Measurements from ENCODE around the gene PLCH1. TPM values are rescaled to one million over a fixed set of nuclear protein-coding genes. Genes with fewer than 3 reads are reported as not detected.

Gene PLCH1
- total RNA-seq, 1 experiment from 2014 or later, result 13.4 TPM

GRCh38 chr3:155350571-155350970 is 394.3 kb downstream of the PLCH1 start:
- TF ChIP-seq CTCF (IDR thresholded peaks at IDR 0.05; ENCODE audit: unreplicated experiment), result no peak
- intact Hi-C loops (cut with micrococcal nuclease; ENCODE audit: unreplicated experiment), result no loop called here
- Mint-ChIP-seq H3K9me3 (ENCODE audit: low read depth, unreplicated experiment) (no peaks in the 10 kb centered on the region), H3K27ac (ENCODE audit: unreplicated experiment) (no peak overlapping the region), H3K4me3 (ENCODE audit: low read depth, unreplicated experiment) (no peak overlapping the region), H3K36me3 (ENCODE audit: insufficient read depth, unreplicated experiment) (no peaks in the 10 kb centered on the region), H3K27me3 (ENCODE audit: unreplicated experiment) (no peaks in the 10 kb centered on the region), H3K4me1 (ENCODE audit: low read depth, unreplicated experiment) (no peaks in the 10 kb centered on the region)
- no TSS peak for BruUV-seq (replicated peaks)
- CTCF ChIA-PET, result interaction anchor here (2.7 kb wide), 1 partner anchor 351 kb away, joined by 26 read pairs; no protein-coding TSS in a partner anchor
- DNase-seq, result no peak

- CTCF ChIA-PET, result interaction anchor here (0.8 kb wide), 2 partner anchors 354 to 464 kb away, joined by 3 to 6 read pairs; no protein-coding TSS in a partner anchor
- BruUV-seq (replicated peaks), result no TSS peak
- no peaks in the 10 kb centered on the region for H3K4me1 Mint-ChIP-seq (ENCODE audit: low read depth, unreplicated experiment)
- DNase-seq, result no peak
- no peak overlapping the region for H3K27ac Mint-ChIP-seq (ENCODE audit: unreplicated experiment)
- intact Hi-C loops (cut with micrococcal nuclease; ENCODE audit: unreplicated experiment), result no loop called here
- no peaks in the 10 kb centered on the region for H3K9me3 Mint-ChIP-seq (ENCODE audit: low read depth, unreplicated experiment)
- TF ChIP-seq CTCF (IDR thresholded peaks at IDR 0.05; ENCODE audit: unreplicated experiment), result no peak
- no peaks in the 10 kb centered on the region for H3K27me3 Mint-ChIP-seq (ENCODE audit: unreplicated experiment)
- H3K36me3 Mint-ChIP-seq (ENCODE audit: insufficient read depth, unreplicated experiment), result no peaks in the 10 kb centered on the region
- H3K4me3 Mint-ChIP-seq (ENCODE audit: low read depth, unreplicated experiment), result no peak overlapping the region
Measured at GRCh38 chr3:155347901-155348300, 397.0 kb downstream of the PLCH1 start.

- Mint-ChIP-seq H3K36me3 (ENCODE audit: insufficient read depth, unreplicated experiment) (no peaks in the 10 kb centered on the region), H3K4me1 (ENCODE audit: low read depth, unreplicated experiment) (no peaks in the 10 kb centered on the region), H3K4me3 (ENCODE audit: low read depth, unreplicated experiment) (no peak overlapping the region), H3K27ac (ENCODE audit: unreplicated experiment) (no peak overlapping the region), H3K27me3 (ENCODE audit: unreplicated experiment) (no peaks in the 10 kb centered on the region), H3K9me3 (ENCODE audit: low read depth, unreplicated experiment) (no peaks in the 10 kb centered on the region)
- CTCF ChIA-PET, result interaction anchor here (0.7 kb wide), 3 partner anchors 25 to 320 kb away, joined by 3 to 5 read pairs (median 3); no protein-coding TSS in a partner anchor
- DNase-seq, result no peak
- BruUV-seq (replicated peaks), result no TSS peak
- intact Hi-C loops (cut with micrococcal nuclease; ENCODE audit: unreplicated experiment), result no loop called here
- TF ChIP-seq CTCF (IDR thresholded peaks at IDR 0.05; ENCODE audit: unreplicated experiment), result no peak
Measured at GRCh38 chr3:155342344-155342743, 402.5 kb downstream of the PLCH1 start.

GRCh38 chr3:155339052-155339451 is 405.8 kb downstream of the PLCH1 start:
- no peaks in the 10 kb centered on the region for H3K9me3 Mint-ChIP-seq (ENCODE audit: low read depth, unreplicated experiment)
- H3K4me1 Mint-ChIP-seq (ENCODE audit: low read depth, unreplicated experiment), result no peaks in the 10 kb centered on the region

More at GRCh38 chr3:155339052-155339451, 405.8 kb downstream of the PLCH1 start:
- H3K27me3 Mint-ChIP-seq (ENCODE audit: unreplicated experiment), result no peaks in the 10 kb centered on the region
- no peak overlapping the region for H3K27ac Mint-ChIP-seq (ENCODE audit: unreplicated experiment)
- CTCF ChIA-PET, result no interaction called here
- intact Hi-C loops (cut with micrococcal nuclease; ENCODE audit: unreplicated experiment), result no loop called here
- DNase-seq, result no peak
- no TSS peak for BruUV-seq (replicated peaks)
- no peaks in the 10 kb centered on the region for H3K36me3 Mint-ChIP-seq (ENCODE audit: insufficient read depth, unreplicated experiment)
- H3K4me3 Mint-ChIP-seq (ENCODE audit: low read depth, unreplicated experiment), result no peak overlapping the region
- TF ChIP-seq CTCF (IDR thresholded peaks at IDR 0.05; ENCODE audit: unreplicated experiment), result no peak

Measured in Calu3 (cell line).